Caco-2 (cell line): ENCODE data around the gene TAS1R3. TPM values are rescaled to one million over a fixed set of nuclear protein-coding genes. Genes with fewer than 3 reads are reported as not detected.

Experiments used
- BruUV-seq: library from RNA; stranded (reverse); fragments of 400-500 nt; replicated peaks from 2 replicates; lab custom pipeline; 2021; lab: Mats Ljungman, UMichigan
- CTCF ChIA-PET: fragments of 300-600 bp; sonication (Branson Sonifier 250); formaldehyde crosslinking; loops from one replicate; lab custom pipeline; 2022; ENCODE audit warnings: antibody characterized with exemption; lab: Charles Lee
- POLR2A ChIA-PET: fragments of 300-600 bp; sonication (Branson Sonifier 250); formaldehyde crosslinking; loops from one replicate; lab custom pipeline; 2022; ENCODE audit warnings: antibody characterized with exemption; lab: Charles Lee
- DNase-seq, 2 experiments: peaks; one replicate each; pipeline versions ENCODE4 v3.0.0 to v3.0.0-alpha.2; 2020 to 2022
- H3K27me3 ChIP-seq: replicated peaks from 2 replicates; pipeline ENCODE4 v1.6.0; 2011; ENCODE audit warnings: low read length; ENCODE audit not compliant: control insufficient read depth, insufficient read depth
- H3K36me3 ChIP-seq: 2 replicates; pipeline ENCODE4 v1.5.1; 2011; ENCODE audit warnings: low read length; ENCODE audit not compliant: control insufficient read depth, insufficient read depth
- H3K4me1 ChIP-seq: fragments of 250-450 bp; sonication (Bioruptor Pico); 2 replicates; pipeline ENCODE4 v1.5.1; 2020; ENCODE audit warnings: mild to moderate bottlenecking
- H3K4me3 ChIP-seq: 2 replicates; pipeline ENCODE4 v1.5.1; 2011; ENCODE audit warnings: low read depth, mild to moderate bottlenecking, control low read depth, low read length
- H3K9me3 ChIP-seq: fragments of 250-450 bp; sonication (Bioruptor Pico); 2 replicates; pipeline ENCODE4 v1.5.1; 2020; ENCODE audit warnings: mild to moderate bottlenecking, moderate library complexity
- H3K27ac Mint-ChIP-seq: one replicate; pipeline ENCODE4 v1.8.0; 2022; ENCODE audit warnings: mixed read lengths; ENCODE audit not compliant: unreplicated experiment
- H3K27me3 Mint-ChIP-seq: one replicate; pipeline ENCODE4 v1.8.0; 2022; ENCODE audit warnings: mixed read lengths; ENCODE audit not compliant: insufficient read depth, unreplicated experiment
- H3K36me3 Mint-ChIP-seq: one replicate; pipeline ENCODE4 v1.8.0; 2022; ENCODE audit warnings: mild to moderate bottlenecking, mixed read lengths; ENCODE audit not compliant: insufficient read depth, unreplicated experiment
- H3K4me1 Mint-ChIP-seq: one replicate; pipeline ENCODE4 v1.8.0; 2022; ENCODE audit warnings: low read depth, mixed read lengths; ENCODE audit not compliant: unreplicated experiment
- H3K4me3 Mint-ChIP-seq: one replicate; pipeline ENCODE4 v1.8.0; 2022; ENCODE audit warnings: mild to moderate bottlenecking, moderate library complexity, mixed read lengths; ENCODE audit not compliant: unreplicated experiment
- H3K9me3 Mint-ChIP-seq: one replicate; pipeline ENCODE4 v1.8.0; 2022; ENCODE audit warnings: mixed read lengths; ENCODE audit not compliant: unreplicated experiment
- intact Hi-C: fragments of 100-400 bp; cut with micrococcal nuclease; formaldehyde crosslinking; loops from one replicate; pipeline ENCODE4 v1.10.0; 2022; ENCODE audit not compliant: unreplicated experiment
- total RNA-seq: library from RNA; stranded (reverse); gene quantifications from 2 replicates; pipeline ENCODE4 v1.2.3, GENCODE V29; 2022
- TF ChIP-seq, protein P1 (sequence below), 2 experiments: fragments of 200-600 bp in 1 of 2; IDR thresholded peaks; 1 replicate in 1 of 2; 2 replicates in 1 of 2; pipeline versions ENCODE4 v1.5.1 to v1.8.0; 2011 to 2022; ENCODE audit warnings: antibody characterized with exemption in 1 of 2, control low read depth in 1 of 2, inconsistent platforms in 1 of 2, low read depth in 1 of 2, low read length in 1 of 2, mild to moderate bottlenecking in 1 of 2, moderate library complexity in 1 of 2; ENCODE audit not compliant: insufficient read depth in 1 of 2, severe bottlenecking in 1 of 2, unreplicated experiment in 1 of 2

Gene TAS1R3
- total RNA-seq, 1 experiment from 2014 or later, result 0.29 TPM

DNA sequence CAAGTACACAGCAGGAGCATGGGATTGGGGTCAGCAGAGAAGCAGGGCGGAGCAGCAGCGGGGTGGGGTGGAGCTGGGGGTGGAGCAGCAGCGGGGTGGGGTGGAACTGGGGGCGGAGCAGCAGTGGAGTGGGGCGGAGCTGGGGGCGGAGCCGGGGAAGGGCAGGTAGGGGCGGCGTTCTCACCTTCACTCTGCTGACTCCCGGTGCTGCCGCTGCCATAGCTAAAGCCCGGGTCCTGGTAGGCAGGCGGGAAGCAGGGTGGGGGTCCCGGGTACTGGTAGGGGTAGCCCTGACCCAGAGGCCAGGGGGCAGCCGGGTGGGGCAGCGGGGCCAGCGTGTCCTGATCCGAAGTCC lies 6.7 kb downstream of the TAS1R3 start:
- intact Hi-C loops, result no loop called here
- Histone ChIP-seq H3K9me3 (no peaks in the 10 kb centered on the region), H3K4me3 (no peak overlapping the region), H3K36me3 (no peaks in the 10 kb centered on the region; the same call in 1 of the 2 replicates), H3K4me1 (no peaks in the 10 kb centered on the region), H3K27me3 (no peaks in the 10 kb centered on the region)
- POLR2A ChIA-PET, result no interaction called here
- DNase-seq, result no peak
- BruUV-seq, result no TSS peak
- CTCF ChIA-PET, result no interaction called here
- Mint-ChIP-seq H3K27me3 (no peaks in the 10 kb centered on the region), H3K4me1 (no peaks in the 10 kb centered on the region), H3K4me3 (no peak overlapping the region), H3K27ac (no peak overlapping the region), H3K36me3 (peaks cover 40% of the 10 kb centered on the region), H3K9me3 (no peaks in the 10 kb centered on the region)
- TF ChIP-seq, protein P1, sequence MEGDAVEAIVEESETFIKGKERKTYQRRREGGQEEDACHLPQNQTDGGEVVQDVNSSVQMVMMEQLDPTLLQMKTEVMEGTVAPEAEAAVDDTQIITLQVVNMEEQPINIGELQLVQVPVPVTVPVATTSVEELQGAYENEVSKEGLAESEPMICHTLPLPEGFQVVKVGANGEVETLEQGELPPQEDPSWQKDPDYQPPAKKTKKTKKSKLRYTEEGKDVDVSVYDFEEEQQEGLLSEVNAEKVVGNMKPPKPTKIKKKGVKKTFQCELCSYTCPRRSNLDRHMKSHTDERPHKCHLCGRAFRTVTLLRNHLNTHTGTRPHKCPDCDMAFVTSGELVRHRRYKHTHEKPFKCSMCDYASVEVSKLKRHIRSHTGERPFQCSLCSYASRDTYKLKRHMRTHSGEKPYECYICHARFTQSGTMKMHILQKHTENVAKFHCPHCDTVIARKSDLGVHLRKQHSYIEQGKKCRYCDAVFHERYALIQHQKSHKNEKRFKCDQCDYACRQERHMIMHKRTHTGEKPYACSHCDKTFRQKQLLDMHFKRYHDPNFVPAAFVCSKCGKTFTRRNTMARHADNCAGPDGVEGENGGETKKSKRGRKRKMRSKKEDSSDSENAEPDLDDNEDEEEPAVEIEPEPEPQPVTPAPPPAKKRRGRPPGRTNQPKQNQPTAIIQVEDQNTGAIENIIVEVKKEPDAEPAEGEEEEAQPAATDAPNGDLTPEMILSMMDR (IDR thresholded peaks at IDR 0.05; ENCODE audit: insufficient read depth in 1 of 2, low read depth in 1 of 2, low read length in 1 of 2, severe bottlenecking in 1 of 2, unreplicated experiment in 1 of 2), result no peak

DNA sequence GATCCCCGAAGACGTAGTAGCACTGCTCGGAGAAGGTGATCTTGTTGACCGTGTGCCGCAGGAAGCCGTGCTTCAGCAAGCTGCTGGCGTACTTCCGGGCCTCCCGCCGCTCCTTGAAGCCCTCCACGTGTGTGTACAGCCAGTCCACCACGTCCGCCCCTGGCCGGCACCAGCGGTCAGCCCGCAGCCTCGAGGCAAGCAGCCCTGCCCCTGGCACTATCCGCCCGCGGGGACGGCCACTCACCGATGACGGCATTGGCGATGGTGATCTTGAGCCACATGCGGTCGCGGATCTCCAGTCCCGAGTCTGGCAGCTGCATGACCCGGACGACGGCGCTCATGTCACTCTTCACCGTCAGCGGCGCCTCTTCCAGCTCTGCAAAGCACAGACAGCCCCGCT lies 7.2 kb downstream of the TAS1R3 start:
- Mint-ChIP-seq H3K27me3 (no peaks in the 10 kb centered on the region), H3K9me3 (no peaks in the 10 kb centered on the region), H3K4me1 (no peaks in the 10 kb centered on the region), H3K4me3 (no peak overlapping the region), H3K36me3 (peaks cover 45% of the 10 kb centered on the region), H3K27ac (no peak overlapping the region)
- Histone ChIP-seq H3K4me3 (no peak overlapping the region), H3K27me3 (no peaks in the 10 kb centered on the region), H3K9me3 (no peaks in the 10 kb centered on the region), H3K36me3 (no peaks in the 10 kb centered on the region; the same call in 1 of the 2 replicates), H3K4me1 (no peaks in the 10 kb centered on the region)
- no TSS peak for BruUV-seq
- TF ChIP-seq, protein P1 (IDR thresholded peaks at IDR 0.05; ENCODE audit: insufficient read depth in 1 of 2, low read depth in 1 of 2, low read length in 1 of 2, severe bottlenecking in 1 of 2, unreplicated experiment in 1 of 2), result no peak
- POLR2A ChIA-PET, result no interaction called here
- intact Hi-C loops, result no loop called here
- DNase-seq, result no peak
- CTCF ChIA-PET, result no interaction called here

DNA sequence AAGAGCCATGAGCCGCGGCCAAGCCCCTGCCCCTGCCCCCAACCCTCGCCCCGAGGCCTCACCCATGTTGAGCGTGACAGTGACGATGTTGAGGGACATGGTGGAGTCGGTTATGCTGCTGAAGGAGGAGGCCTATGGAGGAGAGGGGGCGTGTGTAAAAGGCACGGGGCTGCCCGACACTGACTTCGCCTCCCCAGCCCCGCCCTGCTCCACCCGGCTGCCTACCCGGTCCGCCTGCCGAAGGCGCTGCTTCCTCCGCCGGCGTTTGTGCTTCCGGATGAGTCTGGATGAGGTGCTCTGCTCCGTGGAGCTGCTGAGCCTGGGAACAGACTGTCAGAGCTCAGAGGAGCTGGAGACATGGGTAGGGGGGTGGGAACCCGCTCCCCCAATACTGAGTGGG lies 9.1 kb downstream of the TAS1R3 start:
- ChIA-PET CTCF (no interaction called here), POLR2A (no interaction called here)
- Mint-ChIP-seq H3K36me3 (peaks cover 35% of the 10 kb centered on the region), H3K27me3 (no peaks in the 10 kb centered on the region), H3K4me3 (no peak overlapping the region), H3K27ac (no peak overlapping the region), H3K4me1 (no peaks in the 10 kb centered on the region), H3K9me3 (no peaks in the 10 kb centered on the region)
- DNase-seq, result no peak
- no TSS peak for BruUV-seq
- TF ChIP-seq, protein P1 (IDR thresholded peaks at IDR 0.05; ENCODE audit: insufficient read depth in 1 of 2, low read depth in 1 of 2, low read length in 1 of 2, severe bottlenecking in 1 of 2, unreplicated experiment in 1 of 2), result no peak
- no peaks in the 10 kb centered on the region for H3K27me3 ChIP-seq
- H3K4me3 ChIP-seq, result no peak overlapping the region
- intact Hi-C loops, result loop anchor here (10.0 kb wide), 1 partner anchor 165 kb away; no protein-coding TSS in a partner anchor
- no peaks in the 10 kb centered on the region; the same call in 1 of the 2 replicates for H3K36me3 ChIP-seq
- 0 out of 2 replicates have a peak, but pooled peaks cover 1% of the 10 kb centered on the region for H3K4me1 ChIP-seq
- no peaks in the 10 kb centered on the region for H3K9me3 ChIP-seq
